ENCODE measurements around the gene C19orf38.
"Not testable (repeated sequence)": the region's sequence is repeated elsewhere in the genome, so short reads cannot be mapped to it uniquely, and the experiment has no call there.

The C19orf38 gene

DNA sequence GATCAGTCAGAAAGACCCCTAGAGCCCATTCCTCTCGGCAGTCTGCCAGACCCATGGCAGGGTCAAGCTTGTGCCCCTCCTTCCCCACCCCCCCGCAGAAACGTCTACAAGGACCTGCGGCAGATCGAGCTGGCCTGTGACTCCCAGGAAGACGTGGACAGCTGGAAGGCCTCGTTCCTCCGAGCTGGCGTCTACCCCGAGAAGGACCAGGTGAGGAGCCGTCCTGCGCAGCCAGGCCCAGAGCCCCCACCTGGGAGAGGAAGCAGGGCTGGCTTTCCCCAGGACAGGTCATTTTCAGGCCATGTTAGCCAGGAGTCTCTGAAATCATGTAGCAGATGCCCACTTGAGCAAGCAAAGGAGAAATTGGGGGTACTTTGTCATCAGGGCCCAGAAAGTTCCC is 24.5 kb upstream of the C19orf38 start:
- no peak for DNase-seq

- no peak for DNase-seq
Measured at GRCh38 chr19:10826231-10826630, 22.0 kb upstream of the C19orf38 start.

- DNase-seq: no peak
Measured at GRCh38 chr19:10826846-10827245, 21.4 kb upstream of the C19orf38 start.

- no peak for DNase-seq
Measured at GRCh38 chr19:10828981-10829821, 19.0 kb upstream of the C19orf38 start.

DNA sequence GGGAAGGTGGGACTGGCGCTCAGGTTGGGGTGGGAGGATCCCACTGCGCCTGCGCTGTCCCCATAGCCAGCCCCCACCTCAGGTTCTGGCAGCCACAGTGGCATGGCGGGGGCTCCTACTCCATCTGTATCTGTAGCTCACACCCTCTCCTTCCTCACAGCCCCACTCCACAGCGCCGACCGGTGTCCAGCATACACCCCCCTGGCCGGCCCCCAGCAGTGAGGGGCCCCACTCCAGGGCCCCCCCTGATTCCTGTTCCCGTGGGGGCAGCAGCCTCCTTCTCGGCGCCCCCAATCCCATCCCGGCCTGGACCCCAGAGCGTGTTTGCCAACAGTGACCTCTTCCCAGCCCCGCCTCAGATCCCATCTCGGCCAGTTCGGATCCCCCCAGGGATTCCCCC is 18.2 kb upstream of the C19orf38 start:
- no peak for DNase-seq

DNA sequence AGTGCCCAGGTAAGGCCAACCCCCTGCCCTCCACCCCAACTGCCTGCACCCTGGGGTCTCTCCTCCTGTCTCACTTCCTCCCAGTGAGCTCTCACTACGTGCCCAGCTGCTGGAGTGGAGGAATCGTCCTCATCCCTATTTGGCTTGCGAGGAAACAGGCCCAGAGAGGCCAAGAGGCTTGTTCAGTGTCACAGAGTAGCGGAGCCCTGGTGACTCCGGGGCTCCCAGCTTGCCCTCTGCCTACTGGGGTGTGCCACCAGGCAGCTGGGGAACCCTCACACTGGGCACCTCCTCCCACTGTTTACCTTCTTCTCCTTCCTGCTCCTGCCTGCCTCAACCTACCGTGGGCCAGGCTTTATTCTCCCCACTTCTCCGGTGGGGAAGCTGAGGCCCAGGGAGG is 17.8 kb upstream of the C19orf38 start:
- no peak for DNase-seq

DNA sequence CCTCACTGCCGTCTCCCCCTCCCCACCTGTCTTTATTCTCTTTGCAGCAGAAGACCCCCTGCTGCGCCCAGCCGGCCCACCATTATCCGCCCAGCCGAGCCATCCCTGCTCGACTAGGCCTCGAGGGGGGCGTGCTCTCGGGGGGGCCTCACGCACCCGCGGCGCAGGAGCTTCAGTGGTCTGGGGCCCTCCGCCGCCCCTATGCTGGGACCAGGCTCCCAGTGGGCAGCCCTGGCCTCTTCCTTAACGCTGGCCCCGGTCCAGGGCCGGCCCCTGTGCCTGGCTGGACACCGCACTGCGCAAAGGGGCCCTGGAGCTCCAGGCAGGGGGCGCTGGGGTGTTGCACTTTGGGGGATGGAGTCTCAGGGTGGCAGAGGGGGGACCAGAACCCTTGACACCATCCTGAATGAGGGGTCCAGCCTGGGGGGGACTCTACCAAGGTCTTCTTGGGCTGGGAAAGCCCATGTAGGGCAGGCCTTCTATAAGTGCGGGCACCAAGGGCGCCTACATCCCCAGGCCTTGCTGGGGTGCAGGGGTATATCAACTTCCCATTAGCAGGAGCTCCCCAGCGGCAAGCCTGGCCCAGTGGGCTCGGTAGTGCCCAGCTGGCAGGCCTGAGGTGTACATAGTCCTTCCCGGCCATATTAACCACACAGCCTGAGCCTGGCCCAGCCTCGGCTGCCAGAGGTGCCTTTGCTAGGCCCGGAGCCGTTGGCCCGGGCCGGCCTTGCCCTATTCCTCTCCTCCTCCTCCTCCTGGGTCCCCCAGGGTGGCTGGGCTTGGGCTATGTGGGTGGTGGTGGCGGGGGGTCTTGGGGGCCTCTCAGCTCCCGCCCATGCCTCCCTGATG is 17.1 kb upstream of the C19orf38 start:
- no peak for DNase-seq

GRCh38 chr19:10831987-10832938 is 16.0 kb upstream of the C19orf38 start:
- no peak for DNase-seq

DNA sequence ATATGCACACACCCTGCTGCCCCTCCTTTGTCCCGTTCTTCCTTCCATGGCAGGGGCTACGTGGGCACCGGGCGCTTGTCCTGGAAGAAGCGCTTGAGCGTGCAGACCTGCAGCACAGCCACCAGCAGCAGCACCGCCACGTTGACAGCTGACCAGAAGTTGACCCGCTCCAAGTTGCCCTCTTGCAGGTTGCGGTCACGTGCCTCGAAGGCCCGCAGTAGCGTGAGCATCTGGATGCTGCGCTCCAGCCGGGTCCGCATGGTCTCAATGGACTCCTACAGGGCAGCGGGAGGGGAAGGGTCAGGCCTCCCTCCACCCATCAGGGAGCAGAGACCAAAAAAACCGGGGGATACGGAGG is 15.3 kb upstream of the C19orf38 start:
- DNase-seq: no peak

DNA sequence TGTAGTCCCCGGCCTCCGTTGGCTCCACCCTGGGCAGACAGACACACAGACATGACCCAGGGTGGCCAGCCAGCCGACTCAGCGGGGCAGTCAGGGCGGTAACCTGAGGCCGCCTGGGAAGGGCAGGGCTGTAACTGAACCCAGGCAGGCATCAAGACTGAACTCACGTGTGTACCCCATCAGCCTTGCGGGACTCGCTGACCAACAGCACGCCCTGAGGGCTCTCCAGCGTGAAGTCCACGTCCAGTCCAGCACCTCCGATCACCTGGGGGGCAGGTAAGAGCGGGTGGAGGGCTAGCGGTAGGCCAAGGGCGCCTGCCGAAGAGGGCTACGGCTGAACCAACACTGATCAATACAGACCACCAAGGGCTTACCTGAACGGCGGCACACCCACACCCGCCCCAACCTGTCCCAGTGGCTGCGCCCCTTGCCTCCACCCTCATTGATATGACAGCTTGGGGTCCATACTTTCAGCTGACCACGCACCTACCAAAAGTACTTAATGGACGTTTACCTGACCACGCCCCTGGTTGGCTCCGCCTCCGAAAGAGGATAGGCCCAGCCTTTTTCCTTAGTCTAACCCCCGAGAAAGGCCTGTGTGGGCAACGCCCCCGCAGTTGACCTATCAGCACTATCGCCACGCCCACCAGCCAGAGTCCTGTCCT is 13.0 kb upstream of the C19orf38 start:
- DNase-seq: no peak

DNA sequence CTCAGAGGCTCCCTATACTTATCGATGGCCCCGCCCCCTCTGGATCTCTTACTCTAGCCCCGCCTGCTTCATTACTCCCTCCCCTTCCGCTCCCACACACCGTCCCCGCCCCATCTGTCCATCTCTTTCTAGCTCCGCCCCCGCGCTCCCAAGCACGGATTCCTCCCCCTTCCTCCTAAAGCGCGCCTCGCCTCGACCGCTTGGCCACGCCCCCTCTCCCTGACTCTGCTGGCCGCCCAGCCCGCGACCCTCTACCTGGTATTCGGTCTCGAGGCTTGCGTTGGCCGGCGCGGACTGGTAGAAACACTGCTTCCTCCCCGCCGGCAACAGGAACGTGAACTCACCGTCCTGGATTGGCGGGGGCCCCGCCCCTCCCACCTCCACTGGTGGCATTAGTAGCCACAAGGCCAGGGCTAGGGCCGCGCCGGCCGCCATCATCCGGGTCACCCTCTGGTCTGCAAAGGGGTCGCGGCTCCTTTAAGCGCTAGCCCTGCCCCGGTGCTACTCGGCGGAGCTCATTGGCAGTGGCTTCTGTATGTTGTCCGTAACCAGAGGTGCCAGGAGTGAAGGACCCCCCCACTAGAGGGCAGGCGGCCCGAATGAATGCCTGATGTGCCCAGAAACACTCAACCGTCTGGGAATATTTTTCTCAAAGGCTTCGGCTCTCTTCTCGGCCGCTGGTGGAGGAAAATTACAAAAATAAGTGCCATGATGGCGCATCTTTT is 12.3 kb upstream of the C19orf38 start, which contains the start of gene TMED1:
TSS of gene TMED1 (minus strand) at position 459 of the 725 bp plus-strand sequence. CDS start at position 438, 21 bp downstream.
- DNase-seq: peak; percentile 91 to 92

DNA sequence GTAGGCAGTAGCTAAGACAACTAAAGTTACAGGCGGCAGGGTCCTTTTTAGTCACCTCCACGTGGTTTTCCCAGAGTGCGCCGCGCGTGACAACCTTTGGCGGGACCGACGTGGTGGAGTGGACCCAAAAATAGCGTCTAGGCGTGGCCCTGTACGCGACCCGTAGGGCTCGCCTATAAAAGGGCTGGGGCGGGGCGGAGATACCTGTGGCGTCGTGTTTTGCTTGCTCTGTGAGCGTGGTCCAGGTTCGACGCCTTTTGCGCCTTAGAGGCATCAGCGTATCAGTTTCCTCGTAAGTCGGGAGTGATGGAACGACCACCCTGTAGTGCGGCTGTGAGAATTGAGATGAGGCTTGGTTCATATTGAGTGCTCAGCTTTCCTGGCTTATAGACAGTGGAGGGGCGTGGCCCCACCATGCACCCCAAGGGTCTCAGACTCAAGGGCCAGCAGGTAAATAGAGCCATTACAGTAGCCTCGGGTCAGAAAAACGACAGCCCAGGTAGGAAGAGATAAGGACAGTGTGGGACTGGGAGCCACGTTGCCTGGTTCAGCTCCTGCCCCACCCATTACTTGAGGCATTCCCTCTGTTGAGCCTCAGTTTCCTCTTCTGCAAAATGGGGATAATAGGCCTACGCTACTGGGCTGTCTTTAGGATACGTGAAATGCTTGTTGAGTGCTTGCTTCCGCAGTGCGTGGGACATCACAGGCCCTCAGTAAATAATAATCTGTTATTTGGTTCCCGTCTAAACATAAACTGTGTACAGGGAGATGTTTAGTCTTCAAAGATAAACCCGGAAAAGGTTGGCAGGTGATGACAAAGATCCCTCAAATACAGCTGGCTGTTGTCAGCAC is 11.5 kb upstream of the C19orf38 start:
- peak; percentile 75 to 85 for DNase-seq

DNA sequence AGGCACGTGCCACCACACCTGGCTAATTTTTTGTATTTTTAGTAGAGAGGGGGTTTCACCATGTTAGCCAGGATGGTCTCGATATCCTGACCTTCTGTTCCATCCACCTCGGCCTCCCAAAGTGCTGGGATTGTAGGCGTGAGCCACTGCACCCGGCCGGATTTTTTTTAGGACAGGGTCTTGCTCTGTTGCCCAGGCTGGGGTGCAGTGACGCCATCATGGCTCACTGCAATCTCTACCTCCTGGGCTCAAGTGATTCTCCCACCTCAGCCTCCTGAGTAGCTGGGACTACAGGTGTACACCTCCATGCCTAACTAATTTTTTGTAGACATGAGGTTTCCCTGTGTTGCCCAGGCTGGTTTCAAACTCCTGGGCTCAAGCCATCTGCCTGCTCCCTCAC is 10.6 kb upstream of the C19orf38 start:
- DNase-seq: not testable (repeated sequence)

GRCh38 chr19:10838377-10838776 is 9.8 kb upstream of the C19orf38 start:
- no peak for DNase-seq

GRCh38 chr19:10839114-10840050 is 8.8 kb upstream of the C19orf38 start:
- DNase-seq: no peak

DNA sequence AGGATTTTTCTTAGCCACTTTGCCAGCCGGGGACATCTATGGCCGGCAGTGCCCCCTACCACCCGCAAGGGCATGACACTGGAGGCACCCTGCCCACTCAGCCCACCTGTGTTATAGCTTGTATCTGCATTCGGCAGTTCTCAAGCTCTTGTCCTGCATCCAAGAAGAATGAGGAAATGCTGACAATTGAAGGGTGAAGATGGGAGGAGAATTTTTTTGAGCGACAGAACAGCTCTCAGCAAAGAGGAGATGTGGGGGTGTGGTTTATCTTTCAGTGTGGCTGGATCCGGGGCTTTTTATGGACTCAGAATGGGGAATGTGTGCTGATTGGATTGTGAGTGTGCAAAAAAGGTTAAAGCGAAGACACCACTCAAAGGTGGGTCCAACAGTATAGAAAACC is 5.4 kb upstream of the C19orf38 start:
- no peak for DNase-seq

- no peak for DNase-seq
Measured at GRCh38 chr19:10846500-10847202, 1.6 kb upstream of the C19orf38 start.

GRCh38 chr19:10850631-10851030 is 2.4 kb downstream of the C19orf38 start:
- no peak for DNase-seq

Data from stimulated activated CD4-positive, alpha-beta T cell treated with anti-CD3 and anti-CD28 coated beads, Interleukin-4, amount 100 ng/mL, for 4 hours (primary cell).